ENCODE measurements around the gene SCYGR7. TPM values are rescaled to one million over a fixed set of nuclear protein-coding genes. Genes with fewer than 3 reads are reported as not detected.

Gene SCYGR7
- total and polyA plus RNA-seq, 2 of the 13 experiments (the other 11 are each of a cell fraction or from before 2014, with no cell fraction given): not detected

- TF ChIP-seq ZNF543 (CRISPR knock-in tag; IDR thresholded peaks at IDR 0.05): no peak
- no peak for TF ChIP-seq ARID5B (CRISPR knock-in tag; IDR thresholded peaks at IDR 0.05)
- no peak for TF ChIP-seq KMT2B (CRISPR knock-in tag; IDR thresholded peaks at IDR 0.05)
- no peak for TF ChIP-seq SP5 (CRISPR knock-in tag; IDR thresholded peaks at IDR 0.05; ENCODE audit: borderline replicate concordance, low read depth)
- no peak for TF ChIP-seq POGK (CRISPR knock-in tag; conservative IDR thresholded peaks at IDR 0.05)
- no peak for TF ChIP-seq ZNF883 (CRISPR knock-in tag; IDR thresholded peaks at IDR 0.05; ENCODE audit: not compliant biosample characterization)
- no peak for TF ChIP-seq ZBTB39 (CRISPR knock-in tag; IDR thresholded peaks at IDR 0.05)
- TF ChIP-seq PRMT3 (CRISPR knock-in tag; IDR thresholded peaks at IDR 0.05; ENCODE audit: borderline replicate concordance, low read depth): no peak
- no peak for TF ChIP-seq MTF1 (CRISPR knock-in tag; IDR thresholded peaks at IDR 0.05)
- no peak for TF ChIP-seq ZBTB8A (CRISPR knock-in tag; IDR thresholded peaks at IDR 0.05; ENCODE audit: borderline replicate concordance, low read depth)
- no peak for TF ChIP-seq MBD4 (IDR thresholded peaks at IDR 0.05; ENCODE audit: borderline replicate concordance, low read length)
- no peak for TF ChIP-seq AKAP8 (CRISPR knock-in tag; IDR thresholded peaks at IDR 0.05)
- no peak for TF ChIP-seq IRF9 (CRISPR knock-in tag; IDR thresholded peaks at IDR 0.05; ENCODE audit: borderline replicate concordance)
- TF ChIP-seq RARG (CRISPR knock-in tag; IDR thresholded peaks at IDR 0.05; ENCODE audit: low read depth): no peak
- no peak for TF ChIP-seq PLSCR1 (CRISPR knock-in tag; IDR thresholded peaks at IDR 0.05; ENCODE audit: borderline replicate concordance)
- TF ChIP-seq ATF4 (CRISPR knock-in tag; IDR thresholded peaks at IDR 0.05): no peak
- 0 out of 2 replicates have a peak, but pooled peaks have one; percentile 2 for TF ChIP-seq ZNF788 (CRISPR knock-in tag; IDR thresholded peaks at IDR 0.05; ENCODE audit: borderline replicate concordance)
- no peak for TF ChIP-seq ZIK1 (CRISPR knock-in tag; IDR thresholded peaks at IDR 0.05; ENCODE audit: borderline replicate concordance, low read depth)
- no peak for TF ChIP-seq ZNF557 (CRISPR knock-in tag; IDR thresholded peaks at IDR 0.05)
Measured at GRCh38 chr2:227748079-227748478, 19.9 kb downstream of the SCYGR7 start (continued).
